NB4 (cell line): ENCODE measurements around the gene SPP2.

Source experiments
- CTCF ChIP-seq: IDR thresholded peaks from one replicate; pipeline ENCODE4 v1.5.1; 2012; ENCODE audit warnings: low read depth, low read length
- MAX ChIP-seq: IDR thresholded peaks from 2 replicates; pipeline ENCODE4 v1.6.1; 2011; ENCODE audit warnings: low read depth, low read length
- MYC ChIP-seq: IDR thresholded peaks from 2 replicates; pipeline ENCODE4 v1.6.1; 2011; ENCODE audit warnings: low read depth, low read length
- POLR2A ChIP-seq: IDR thresholded peaks from 2 replicates; pipeline ENCODE4 v1.6.1; 2011; ENCODE audit warnings: mild to moderate bottlenecking; ENCODE audit not compliant: insufficient read length; ENCODE audit errors: extremely low read depth

GRCh38 chr2:234047361-234047760 is 3.1 kb upstream of the SPP2 start:
- TF ChIP-seq CTCF = no peak
- TF ChIP-seq POLR2A = no peak
- TF ChIP-seq MAX = no peak
- TF ChIP-seq MYC = no peak
